Astrocyte (in vitro differentiated cells and primary cell): ENCODE measurements around the gene COG7. TPM values are rescaled to one million over a fixed set of nuclear protein-coding genes. Genes with fewer than 3 reads are reported as not detected.

Source experiments
- DNase-seq: peaks from one replicate; pipeline ENCODE4 v3.0.0-alpha.2; 2010; ENCODE audit warnings: low read depth
- FAIRE-seq: peaks from 2 replicates; lab custom pipeline; 2011; peaks lifted over from hg19 to GRCh38; lab: Jason Lieb, UNC
- H2AFZ ChIP-seq: 2 replicates; pipeline ENCODE4 v1.6.0; 2012; ENCODE audit warnings: low read depth, low read length, inconsistent platforms
- H3K27ac ChIP-seq: 2 replicates; pipeline ENCODE4 v1.5.1; 2011; ENCODE audit warnings: low read depth, low read length, inconsistent platforms
- H3K27me3 ChIP-seq: 2 replicates; pipeline ENCODE4 v1.6.0; 2011; ENCODE audit warnings: low read length, inconsistent platforms; ENCODE audit not compliant: insufficient read depth
- H3K36me3 ChIP-seq: 2 replicates; pipeline ENCODE4 v1.5.1; 2011; ENCODE audit warnings: low read length, inconsistent platforms; ENCODE audit not compliant: insufficient read depth
- H3K4me1 ChIP-seq: 2 replicates; pipeline ENCODE4 v1.5.1; 2011; ENCODE audit warnings: low read length, inconsistent platforms; ENCODE audit not compliant: insufficient read depth
- H3K4me2 ChIP-seq: 2 replicates; pipeline ENCODE4 v1.6.0; 2012; ENCODE audit warnings: low read length, inconsistent platforms
- H3K4me3 ChIP-seq: 2 replicates; pipeline ENCODE4 v1.5.1; 2011; ENCODE audit warnings: low read depth, mild to moderate bottlenecking, low read length, inconsistent platforms; ENCODE audit not compliant: insufficient read depth
- H3K79me2 ChIP-seq: 2 replicates; pipeline ENCODE4 v1.6.0; 2012; ENCODE audit warnings: mild to moderate bottlenecking, low read length, inconsistent platforms; ENCODE audit not compliant: insufficient read depth
- H3K9ac ChIP-seq: 2 replicates; pipeline ENCODE4 v1.6.0; 2012; ENCODE audit warnings: mild to moderate bottlenecking, low read length, inconsistent platforms
- H3K9me3 ChIP-seq: 2 replicates; pipeline ENCODE4 v1.5.1; 2012; ENCODE audit warnings: low read depth, mild to moderate bottlenecking, low read length, inconsistent platforms; ENCODE audit not compliant: insufficient read depth
- H4K20me1 ChIP-seq: 2 replicates; pipeline ENCODE4 v1.6.0; 2012; ENCODE audit warnings: low read length, inconsistent platforms; ENCODE audit not compliant: insufficient read depth
- H3K27ac Mint-ChIP-seq: one replicate; pipeline ENCODE4 v1.8.0; 2021; ENCODE audit warnings: mild to moderate bottlenecking, mixed read lengths; ENCODE audit not compliant: unreplicated experiment
- H3K27me3 Mint-ChIP-seq: one replicate; pipeline ENCODE4 v1.8.0; 2021; ENCODE audit warnings: low read depth, mixed read lengths; ENCODE audit not compliant: unreplicated experiment
- H3K36me3 Mint-ChIP-seq: one replicate; pipeline ENCODE4 v1.8.0; 2021; ENCODE audit warnings: low read depth, mixed read lengths; ENCODE audit not compliant: unreplicated experiment
- H3K4me1 Mint-ChIP-seq: one replicate; pipeline ENCODE4 v1.8.0; 2021; ENCODE audit warnings: low read depth, mixed read lengths; ENCODE audit not compliant: unreplicated experiment
- H3K4me3 Mint-ChIP-seq: one replicate; pipeline ENCODE4 v1.8.0; 2021; ENCODE audit warnings: mild to moderate bottlenecking, moderate library complexity, mixed read lengths; ENCODE audit not compliant: unreplicated experiment
- H3K9me3 Mint-ChIP-seq: one replicate; pipeline ENCODE4 v1.8.0; 2021; ENCODE audit warnings: mild to moderate bottlenecking, mixed read lengths; ENCODE audit not compliant: unreplicated experiment
- EZH2 ChIP-seq: IDR thresholded peaks from 2 replicates; pipeline ENCODE4 v1.6.1; 2012; ENCODE audit warnings: mild to moderate bottlenecking, low read length, inconsistent platforms; ENCODE audit not compliant: insufficient read depth
- total RNA-seq: library from RNA; stranded (reverse); gene quantifications from 2 replicates; pipeline ENCODE4 v1.2.1, GENCODE V29; 2021
- TF ChIP-seq, protein P1 (sequence below): IDR thresholded peaks from 2 replicates; pipeline ENCODE4 v1.5.1; 2011; ENCODE audit warnings: low read depth, mild to moderate bottlenecking, inconsistent platforms, low read length, moderate library complexity; ENCODE audit not compliant: insufficient read depth

COG7 gene
- total RNA-seq, 1 donor from 2014 or later: 19.8 TPM

- H3K27ac ChIP-seq: no peak overlapping the region
- H3K27ac Mint-ChIP-seq: no peak overlapping the region
- no peak for TF ChIP-seq EZH2
- TF ChIP-seq, protein P1, sequence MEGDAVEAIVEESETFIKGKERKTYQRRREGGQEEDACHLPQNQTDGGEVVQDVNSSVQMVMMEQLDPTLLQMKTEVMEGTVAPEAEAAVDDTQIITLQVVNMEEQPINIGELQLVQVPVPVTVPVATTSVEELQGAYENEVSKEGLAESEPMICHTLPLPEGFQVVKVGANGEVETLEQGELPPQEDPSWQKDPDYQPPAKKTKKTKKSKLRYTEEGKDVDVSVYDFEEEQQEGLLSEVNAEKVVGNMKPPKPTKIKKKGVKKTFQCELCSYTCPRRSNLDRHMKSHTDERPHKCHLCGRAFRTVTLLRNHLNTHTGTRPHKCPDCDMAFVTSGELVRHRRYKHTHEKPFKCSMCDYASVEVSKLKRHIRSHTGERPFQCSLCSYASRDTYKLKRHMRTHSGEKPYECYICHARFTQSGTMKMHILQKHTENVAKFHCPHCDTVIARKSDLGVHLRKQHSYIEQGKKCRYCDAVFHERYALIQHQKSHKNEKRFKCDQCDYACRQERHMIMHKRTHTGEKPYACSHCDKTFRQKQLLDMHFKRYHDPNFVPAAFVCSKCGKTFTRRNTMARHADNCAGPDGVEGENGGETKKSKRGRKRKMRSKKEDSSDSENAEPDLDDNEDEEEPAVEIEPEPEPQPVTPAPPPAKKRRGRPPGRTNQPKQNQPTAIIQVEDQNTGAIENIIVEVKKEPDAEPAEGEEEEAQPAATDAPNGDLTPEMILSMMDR: no peak
- no peaks in the 10 kb centered on the region for H3K4me1 ChIP-seq
- H3K9me3 Mint-ChIP-seq: no peaks in the 10 kb centered on the region
- H3K9ac ChIP-seq: no peak overlapping the region
- H3K36me3 ChIP-seq: no peaks in the 10 kb centered on the region
- H3K4me3 Mint-ChIP-seq: no peak overlapping the region
- H3K4me1 Mint-ChIP-seq: no peaks in the 10 kb centered on the region
- no peak for DNase-seq
- H3K27me3 Mint-ChIP-seq: peaks cover 38% of the 10 kb centered on the region
- no peaks in the 10 kb centered on the region for H3K9me3 ChIP-seq
- H3K79me2 ChIP-seq: no peaks in the 10 kb centered on the region
- no peak for FAIRE-seq
- H3K4me3 ChIP-seq: no peak overlapping the region
- H3K4me2 ChIP-seq: no peak overlapping the region
- H3K36me3 Mint-ChIP-seq: no peaks in the 10 kb centered on the region
- no peak overlapping the region for H2AFZ ChIP-seq
- H4K20me1 ChIP-seq: no peaks in the 10 kb centered on the region
- H3K27me3 ChIP-seq: no peaks in the 10 kb centered on the region
These were observed 78.1 kb downstream of the COG7 start for GRCh38 chr16:23374721-23375510.

DNA sequence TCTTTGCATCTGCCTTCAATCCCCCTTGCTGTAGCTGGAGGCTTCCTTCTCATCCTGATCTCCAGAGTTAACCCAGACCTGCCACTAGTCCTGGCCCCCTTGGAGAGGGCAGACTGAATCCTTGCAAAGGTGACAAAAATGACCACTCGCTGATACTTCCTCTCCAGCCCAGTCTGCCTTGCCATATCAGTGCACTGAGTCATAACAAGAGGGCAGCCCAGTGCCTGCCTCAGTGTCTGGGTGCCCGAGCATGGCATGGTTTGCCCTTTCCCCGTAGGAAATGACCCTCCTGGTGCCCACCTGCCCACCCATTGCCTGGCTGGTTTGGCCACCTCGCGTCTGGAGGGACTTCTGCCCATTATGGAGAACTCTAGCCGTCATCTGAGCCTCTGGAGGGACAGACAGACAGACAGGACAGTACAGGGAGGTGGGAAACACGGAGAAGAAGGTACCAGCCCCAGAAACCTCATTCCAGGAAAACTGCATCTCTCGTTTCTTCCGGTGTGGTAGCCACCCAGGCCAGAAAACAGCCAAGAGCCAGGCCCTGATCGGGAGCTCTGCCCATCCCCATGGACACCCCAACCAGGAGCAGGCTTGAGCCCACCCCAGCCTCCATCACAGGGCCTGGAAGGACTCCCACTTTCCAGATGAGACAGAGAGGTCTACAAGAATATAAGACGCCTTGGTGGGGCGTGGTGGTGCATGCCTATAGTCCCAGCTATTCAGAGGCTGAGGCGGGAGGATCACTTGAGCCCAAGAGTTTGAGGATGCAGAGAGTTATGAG, 79.4 kb downstream of the COG7 start:
- no peak overlapping the region for H3K4me3 Mint-ChIP-seq
- peaks cover 31% of the 10 kb centered on the region for H3K27me3 Mint-ChIP-seq
- no peaks in the 10 kb centered on the region for H3K36me3 Mint-ChIP-seq
- H3K9me3 Mint-ChIP-seq: no peaks in the 10 kb centered on the region
- H3K9me3 ChIP-seq: no peaks in the 10 kb centered on the region
- H3K4me3 ChIP-seq: no peak overlapping the region
- no peak for DNase-seq
- no peak overlapping the region for H3K27ac Mint-ChIP-seq
- H3K79me2 ChIP-seq: no peaks in the 10 kb centered on the region
- no peak for FAIRE-seq
- no peaks in the 10 kb centered on the region for H4K20me1 ChIP-seq
- no peak overlapping the region for H2AFZ ChIP-seq
- H3K9ac ChIP-seq: no peak overlapping the region
- no peaks in the 10 kb centered on the region for H3K36me3 ChIP-seq
- no peaks in the 10 kb centered on the region for H3K4me1 ChIP-seq
- no peaks in the 10 kb centered on the region for H3K27me3 ChIP-seq
- H3K4me2 ChIP-seq: no peak overlapping the region
- TF ChIP-seq, protein P1: no peak
- no peak for TF ChIP-seq EZH2
- H3K27ac ChIP-seq: no peak overlapping the region
- H3K4me1 Mint-ChIP-seq: peaks cover under 1% of the 10 kb centered on the region

DNA sequence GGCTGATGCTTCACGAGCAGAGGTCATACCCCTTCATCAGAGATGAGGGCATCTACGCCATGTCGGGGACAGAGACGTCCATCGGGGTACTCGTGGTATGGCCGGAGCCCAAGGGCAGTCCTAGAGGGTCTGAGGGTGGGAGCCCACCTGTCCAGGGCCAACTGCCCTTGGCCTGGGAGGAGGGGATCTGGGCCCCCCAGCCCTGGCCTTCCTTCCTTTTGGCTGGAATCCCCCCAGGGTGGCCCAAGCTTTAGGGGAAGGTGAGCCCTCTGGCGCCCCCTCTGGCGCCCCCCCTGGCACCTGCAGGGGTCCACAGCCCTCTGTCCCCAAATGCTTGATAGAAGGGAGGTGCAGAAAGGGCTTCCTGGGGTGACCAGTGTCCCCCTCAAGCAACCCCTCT, 81.6 kb downstream of the COG7 start:
- H3K36me3 Mint-ChIP-seq: no peaks in the 10 kb centered on the region
- no peak overlapping the region for H3K9ac ChIP-seq
- no peak overlapping the region for H2AFZ ChIP-seq
- H3K27me3 Mint-ChIP-seq: peaks cover 28% of the 10 kb centered on the region
- H3K27me3 ChIP-seq: no peaks in the 10 kb centered on the region
- no peaks in the 10 kb centered on the region for H3K4me1 ChIP-seq
- H3K9me3 ChIP-seq: no peaks in the 10 kb centered on the region
- H3K4me2 ChIP-seq: no peak overlapping the region
- peaks cover 1% of the 10 kb centered on the region for H3K4me1 Mint-ChIP-seq
- no peak overlapping the region for H3K4me3 Mint-ChIP-seq
- no peak overlapping the region for H3K27ac ChIP-seq
- no peak overlapping the region for H3K4me3 ChIP-seq
- TF ChIP-seq, protein P1: no peak
- TF ChIP-seq EZH2: no peak
- DNase-seq (no peak), FAIRE-seq (no peak)
- H3K27ac Mint-ChIP-seq: no peak overlapping the region
- no peaks in the 10 kb centered on the region for H3K36me3 ChIP-seq
- no peaks in the 10 kb centered on the region for H3K9me3 Mint-ChIP-seq
- H3K79me2 ChIP-seq: no peaks in the 10 kb centered on the region
- no peaks in the 10 kb centered on the region for H4K20me1 ChIP-seq
